ENCODE measurements around the gene CYP2C18.
"Not testable (repeated sequence)": the region's sequence is repeated elsewhere in the genome, so short reads cannot be mapped to it uniquely, and the experiment has no call there.

The CYP2C18 gene

DNA sequence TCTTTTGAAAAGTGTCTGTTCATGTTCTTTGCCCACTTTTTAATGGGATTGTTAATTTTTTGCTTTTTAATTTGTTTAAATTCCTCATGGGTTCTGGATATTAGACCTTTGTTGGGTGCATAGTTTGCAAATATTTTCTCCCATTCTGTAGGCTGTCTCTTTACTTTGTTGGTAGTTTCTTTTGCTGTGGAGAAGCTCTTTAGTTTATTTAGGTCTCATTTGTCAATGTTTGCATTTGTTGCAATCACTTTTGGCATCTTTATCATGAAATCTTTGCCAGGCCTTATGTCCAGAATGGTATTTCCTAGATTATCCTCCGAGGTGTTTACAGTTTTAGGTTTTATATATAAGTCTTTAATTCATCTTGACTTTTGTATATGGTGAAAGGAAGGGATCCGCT lies 55.1 kb downstream of the CYP2C18 start:
- DNase-seq (ENCODE audit: low read depth in 4 of 4, low spot score in 1 of 4): no peak

DNA sequence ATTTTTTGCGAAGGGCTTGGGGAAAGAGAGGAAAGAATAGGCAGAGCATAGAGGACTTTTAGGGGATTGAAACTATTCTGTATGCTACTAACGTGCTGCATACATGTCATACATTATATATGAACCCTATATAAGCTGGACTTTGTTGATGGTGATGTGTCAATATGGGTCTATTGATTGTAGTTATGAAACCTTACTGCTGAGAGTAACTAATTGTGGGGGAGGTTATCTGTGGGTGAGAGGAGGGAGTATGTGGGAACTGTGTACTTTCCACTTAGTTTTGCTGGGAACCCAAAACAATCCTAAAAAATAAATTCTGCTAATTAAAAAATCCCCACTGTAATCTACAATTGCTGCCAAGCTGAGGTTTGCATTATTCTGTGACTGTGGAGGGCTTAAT lies 63.6 kb downstream of the CYP2C18 start:
- no peak for DNase-seq (ENCODE audit: low read depth in 4 of 4, low spot score in 1 of 4)

GRCh38 chr10:94747838-94748237 lies 64.3 kb downstream of the CYP2C18 start:
- no peak for DNase-seq (ENCODE audit: low read depth in 4 of 4, low spot score in 1 of 4)

GRCh38 chr10:94757916-94758315 lies 74.4 kb downstream of the CYP2C18 start:
- DNase-seq (ENCODE audit: low read depth in 4 of 4, low spot score in 1 of 4): no peak

- DNase-seq (ENCODE audit: low read depth in 4 of 4, low spot score in 1 of 4): no peak
Measured at GRCh38 chr10:94760586-94761178, 77.2 kb downstream of the CYP2C18 start.

- no peak for DNase-seq (ENCODE audit: low read depth in 4 of 4, low spot score in 1 of 4)
Measured at GRCh38 chr10:94762393-94762792, 78.9 kb downstream of the CYP2C18 start, which contains the start of gene CYP2C19. Gene CYP2C19 (plus strand): TSS chr10:94762681. CDS start chr10:94762706, 25 bp downstream.

GRCh38 chr10:94775425-94775824 lies 91.9 kb downstream of the CYP2C18 start:
- DNase-seq (ENCODE audit: low read depth in 4 of 4, low spot score in 1 of 4): not testable (repeated sequence)

DNA sequence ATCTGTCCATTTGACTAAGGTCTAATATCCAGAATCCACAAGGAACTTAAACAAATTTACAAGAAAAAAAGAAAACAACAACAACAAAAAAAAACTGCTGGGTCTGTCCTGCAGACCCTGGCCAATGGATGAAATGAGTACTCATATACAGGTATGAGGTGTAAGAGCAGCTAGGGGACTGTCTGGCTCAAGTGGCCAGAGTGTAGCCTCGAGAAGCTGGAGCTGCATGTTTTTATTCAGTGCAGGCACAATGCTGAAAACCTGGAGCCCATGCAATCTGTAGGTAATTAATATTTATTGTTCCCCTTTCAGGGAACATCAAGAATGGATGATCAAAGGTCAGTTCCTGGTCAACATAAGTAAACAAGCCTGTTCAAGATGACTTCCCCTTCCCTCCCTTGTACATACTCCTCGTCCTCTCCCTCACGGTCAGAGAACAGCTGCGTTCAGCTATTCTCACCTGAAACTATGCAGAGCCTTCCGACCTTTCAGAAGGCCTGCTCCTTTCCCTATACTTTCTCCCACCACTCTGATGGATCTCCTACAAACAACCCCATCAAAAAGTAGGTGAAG lies 94.4 kb downstream of the CYP2C18 start:
- DNase-seq (ENCODE audit: low read depth in 4 of 4, low spot score in 1 of 4): no peak

- DNase-seq (ENCODE audit: low read depth in 4 of 4, low spot score in 1 of 4): no peak
Measured at GRCh38 chr10:94780844-94781243, 97.3 kb downstream of the CYP2C18 start.

GRCh38 chr10:94784256-94784655 lies 100.7 kb downstream of the CYP2C18 start:
- DNase-seq (ENCODE audit: low read depth in 4 of 4, low spot score in 1 of 4): no peak

DNA sequence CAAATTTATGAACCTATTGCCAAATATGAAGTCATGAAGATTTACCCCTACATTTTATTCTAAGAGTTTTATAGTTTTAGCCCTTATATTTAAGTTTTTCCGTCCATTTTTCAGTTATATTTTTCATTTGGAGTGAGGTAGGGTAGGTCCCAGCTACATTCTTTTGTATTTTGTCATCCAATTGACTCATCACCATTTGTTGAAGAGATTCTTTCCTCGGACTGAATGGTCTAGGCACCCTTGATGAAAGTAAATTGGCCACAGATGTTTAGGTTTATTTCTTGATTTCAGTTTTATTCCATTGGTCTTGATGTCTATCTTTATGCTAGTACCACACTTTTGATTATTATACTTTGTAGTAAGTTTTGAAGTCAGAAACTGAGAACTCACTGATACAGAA lies 101.7 kb downstream of the CYP2C18 start:
- no peak for DNase-seq (ENCODE audit: low read depth in 4 of 4, low spot score in 1 of 4)

All from stimulated activated CD4-positive, alpha-beta T cell treated with anti-CD3 and anti-CD28 coated beads, Interleukin-1b, Interleukin-23, amount 100 ng/mL, for 24 hours (primary cell).